ENCODE data around the gene KLHL40.
"Not testable (repeated sequence)": the region's sequence is repeated elsewhere in the genome, so short reads cannot be mapped to it uniquely, and the experiment has no call there.

The KLHL40 gene

DNA sequence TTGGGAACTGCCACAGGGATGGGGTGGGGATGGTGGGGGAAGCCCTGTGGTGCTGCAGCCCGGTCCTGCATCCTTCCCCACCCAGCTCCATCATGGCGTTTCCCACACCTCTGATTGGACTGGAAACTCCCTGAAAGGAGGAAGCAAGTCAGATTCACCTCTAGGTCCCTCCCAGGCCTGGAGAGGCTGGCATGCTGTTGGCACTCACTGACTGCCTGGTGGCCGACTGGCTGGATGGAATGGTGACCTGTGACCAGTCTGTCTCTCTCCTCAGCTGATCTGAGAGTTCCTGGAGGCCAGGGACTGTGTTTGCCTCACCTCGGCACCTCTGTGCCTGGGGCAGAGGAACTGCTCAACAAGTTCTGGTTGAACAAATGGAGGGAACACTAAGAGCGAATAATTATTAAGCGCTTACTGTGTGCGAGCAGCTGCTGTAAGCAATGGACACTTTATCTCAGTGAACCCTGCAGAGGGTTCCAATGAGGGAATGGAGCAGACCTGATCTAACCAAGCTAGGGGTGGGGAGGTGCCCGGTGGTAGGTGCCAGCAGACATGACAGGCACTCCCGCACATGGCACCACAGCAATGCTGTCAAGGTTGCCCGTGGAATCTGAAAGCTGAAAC is 20.7 kb downstream of the KLHL40 start:
- no peak for DNase-seq

DNA sequence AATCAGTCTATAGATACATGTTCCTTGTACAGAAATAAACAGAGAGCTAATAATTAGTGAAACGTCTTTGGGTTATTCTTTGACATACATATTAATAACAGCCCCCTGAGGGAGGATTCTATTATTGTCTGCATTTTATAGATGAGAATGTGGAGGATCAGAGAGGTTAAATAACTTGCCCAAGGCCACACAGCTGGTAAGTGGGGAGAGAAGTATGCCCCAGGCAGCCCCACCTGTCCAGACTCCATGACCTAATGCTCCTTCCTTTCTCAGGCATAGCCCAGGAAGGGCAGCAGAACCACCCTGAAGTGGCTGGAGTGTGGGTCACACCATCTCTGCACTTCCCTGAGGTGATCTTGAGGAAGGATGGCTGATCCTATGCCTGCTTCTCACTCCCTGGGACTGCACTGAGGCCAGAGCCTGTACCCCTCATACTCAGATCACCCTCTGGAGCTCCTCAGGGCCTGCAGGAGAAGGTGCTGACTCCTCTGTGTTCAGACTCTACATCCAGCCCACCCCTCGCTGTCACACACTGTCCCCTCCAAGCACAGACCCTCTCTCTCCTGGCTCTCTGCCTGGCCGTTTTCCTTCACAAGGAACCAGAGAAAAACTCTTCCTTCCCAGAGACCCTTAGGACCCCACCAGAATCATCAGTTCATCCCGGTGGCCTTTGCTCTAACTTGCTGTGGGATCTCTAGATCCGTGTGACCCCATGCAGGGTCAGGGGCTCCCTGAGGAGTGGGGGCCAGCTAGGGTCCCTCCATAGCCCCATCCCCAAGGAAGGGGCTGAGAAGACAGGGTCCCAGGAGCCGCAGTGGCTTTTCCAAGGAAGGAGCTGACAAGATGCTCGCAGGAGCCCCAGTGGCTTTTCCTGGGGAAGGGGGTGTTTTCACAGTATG is 21.6 kb downstream of the KLHL40 start:
- no peak for DNase-seq

DNA sequence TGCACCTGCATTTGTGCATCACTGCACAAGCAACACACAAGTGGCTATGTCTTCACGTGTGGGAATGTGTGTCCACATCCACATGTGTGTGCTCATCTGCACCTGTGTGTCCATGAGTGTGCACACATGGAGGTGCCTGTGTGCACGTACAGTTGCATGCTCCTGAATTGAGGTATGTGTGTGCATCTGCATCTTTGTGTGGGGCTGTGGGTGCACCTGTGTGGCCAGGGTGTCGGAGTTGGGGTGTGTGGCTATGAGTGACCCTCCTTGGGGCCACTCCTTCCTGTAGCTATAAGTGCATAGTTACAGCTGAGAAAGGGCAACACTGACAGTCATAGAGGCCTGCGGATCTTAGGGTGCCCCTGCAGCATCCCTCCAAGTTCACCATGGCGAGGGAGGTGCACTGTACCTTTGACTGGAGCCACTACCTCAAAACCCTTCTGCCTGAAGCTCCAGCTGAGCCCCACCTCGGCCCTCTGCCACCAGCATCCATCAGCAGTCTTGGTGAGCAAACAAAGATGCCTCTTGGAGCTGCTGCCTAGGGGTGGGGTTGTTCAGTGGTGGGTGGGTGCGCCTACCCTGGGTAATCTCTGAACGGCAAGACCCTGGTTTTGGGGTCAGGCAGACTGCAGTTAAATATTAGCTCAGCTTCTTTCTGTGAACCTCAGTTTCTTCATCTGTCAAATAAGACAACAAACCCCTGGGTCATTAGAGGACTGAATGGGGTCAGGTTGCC is 22.5 kb downstream of the KLHL40 start:
- DNase-seq: no peak

DNA sequence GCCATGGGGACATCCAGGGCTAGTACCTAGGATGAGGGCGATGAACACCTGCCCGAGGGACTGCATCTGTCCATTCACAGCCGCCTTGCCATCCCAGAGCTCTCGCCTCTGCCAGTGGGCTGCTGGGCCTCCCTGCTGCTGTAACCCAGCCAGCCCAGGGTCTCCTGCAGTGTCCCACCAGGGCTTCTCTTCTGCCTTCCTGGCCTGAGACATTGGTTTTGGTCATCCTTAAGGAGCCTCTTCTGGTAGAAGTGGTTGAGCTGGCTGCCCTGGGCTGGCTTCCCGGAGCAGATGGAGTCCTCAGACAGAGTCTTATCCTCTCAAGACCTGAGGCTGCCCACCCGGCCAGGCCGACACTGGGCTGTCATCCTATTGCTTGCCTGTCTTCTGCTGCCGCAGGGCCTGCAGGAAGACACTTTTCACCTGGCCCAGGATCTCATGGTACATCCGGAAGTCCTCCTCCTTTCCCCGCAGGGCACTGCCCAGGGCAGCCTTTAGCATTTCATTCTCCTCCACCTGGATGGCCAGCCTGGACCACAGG is 23.3 kb downstream of the KLHL40 start:
- no peak for DNase-seq

DNA sequence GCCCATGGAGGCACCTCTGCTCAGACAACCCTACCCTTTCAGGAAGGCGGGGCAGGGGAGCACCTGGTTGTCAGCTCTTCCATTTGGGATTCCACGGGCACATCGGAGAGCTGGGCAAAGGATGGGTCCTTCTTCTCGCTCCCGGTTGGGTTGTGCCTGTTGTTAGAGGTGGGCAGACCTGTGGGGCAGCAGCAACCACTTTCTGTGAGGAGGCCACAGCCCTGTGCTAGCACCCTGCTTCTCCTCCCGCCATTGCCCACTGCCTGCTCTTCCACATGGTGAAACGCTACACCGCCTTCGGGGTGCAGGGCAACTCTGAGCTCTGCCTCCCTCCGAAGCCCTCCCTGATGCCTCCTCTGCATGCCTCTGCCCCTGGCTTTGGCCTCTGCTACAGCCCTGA is 24.3 kb downstream of the KLHL40 start:
- DNase-seq: no peak

DNA sequence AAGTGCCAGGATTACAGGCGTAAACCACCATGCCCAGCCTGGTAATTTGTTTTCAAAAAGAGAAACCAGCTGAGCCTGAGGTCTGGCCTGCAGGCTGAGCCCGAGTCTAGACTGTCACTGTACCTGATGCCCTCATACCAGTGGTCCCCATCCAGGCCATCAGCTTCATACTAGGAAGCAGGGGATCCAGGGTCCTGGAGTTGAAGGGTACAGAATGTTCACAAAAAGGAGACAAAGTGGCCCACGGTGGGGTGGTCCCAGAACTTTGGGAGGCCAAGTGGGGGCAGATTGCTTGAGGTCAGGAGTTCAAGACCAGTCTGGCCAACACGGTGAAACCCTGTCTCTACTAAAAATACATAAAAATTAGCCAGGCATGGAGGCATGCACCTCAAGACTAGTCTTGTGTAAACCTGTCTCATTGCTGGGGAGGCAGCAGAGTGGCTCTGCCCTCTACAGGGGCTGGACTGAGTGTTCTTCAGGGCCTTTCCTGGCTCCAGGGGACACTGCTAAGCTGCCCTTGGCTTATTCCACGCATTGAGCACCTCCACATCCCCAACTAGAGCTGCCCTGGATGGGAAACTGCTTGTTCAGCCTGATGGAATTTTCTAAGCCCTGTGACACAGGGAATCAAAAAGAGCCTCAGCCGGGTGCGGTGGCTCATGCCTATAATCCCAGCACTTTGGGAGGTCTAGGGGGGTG is 25.1 kb downstream of the KLHL40 start:
- DNase-seq: no peak

DNA sequence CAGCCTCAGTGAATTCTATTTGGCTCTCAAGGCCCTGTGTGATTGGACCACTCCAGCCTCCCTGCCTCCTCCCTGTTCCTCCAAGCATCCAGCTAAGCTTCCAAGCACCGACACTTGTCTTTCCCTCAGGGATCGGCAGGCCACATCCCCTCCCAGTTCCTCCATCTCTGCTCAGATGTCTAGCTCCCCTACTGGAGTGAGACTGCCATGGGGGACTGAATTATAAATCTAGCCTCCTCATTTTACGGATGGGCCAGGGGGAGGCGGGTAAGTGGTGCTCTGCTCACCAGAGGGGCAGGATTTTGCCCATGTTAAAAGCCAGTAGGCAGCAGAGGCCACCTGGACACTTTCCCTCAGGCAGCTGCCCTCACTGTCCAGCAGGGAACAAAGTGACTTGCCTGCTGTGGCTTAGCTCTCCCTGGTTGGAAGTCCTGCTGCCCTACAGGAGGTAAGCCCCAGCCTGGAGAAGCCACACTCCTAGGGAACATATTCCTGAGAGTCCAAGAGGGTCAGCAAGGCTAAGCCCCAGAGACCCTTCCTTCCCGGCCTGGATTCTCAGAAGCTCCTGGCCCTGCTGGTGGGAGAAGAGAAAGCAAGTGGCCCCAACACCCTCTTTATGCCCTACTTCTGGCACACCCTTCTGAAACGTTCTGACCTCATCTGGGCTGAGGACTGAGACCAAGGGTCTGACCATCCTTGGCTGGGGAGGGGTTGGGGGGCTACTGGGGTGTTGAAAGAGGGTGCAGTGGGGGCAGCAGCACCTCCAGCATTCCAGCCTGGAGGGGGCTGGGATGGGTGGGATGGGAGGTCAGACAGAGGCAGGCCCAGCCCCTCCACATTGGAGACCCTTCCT is 26.4 kb downstream of the KLHL40 start:
- no peak for DNase-seq

DNA sequence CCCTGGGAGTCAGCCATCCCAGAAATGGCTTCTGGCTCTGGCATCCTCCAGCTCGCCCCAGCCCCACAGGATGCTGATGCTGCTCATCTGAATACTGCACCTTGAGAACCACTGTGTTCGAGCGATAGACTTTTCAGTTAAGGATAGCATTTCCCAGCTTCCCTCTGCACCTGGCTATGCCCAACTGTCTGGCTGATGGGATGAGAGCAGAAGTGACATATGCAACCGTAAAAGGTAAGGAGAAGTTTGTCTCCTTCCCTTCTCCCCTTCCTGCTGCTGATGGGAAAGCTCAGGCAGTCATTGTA is 27.0 kb downstream of the KLHL40 start:
- DNase-seq: no peak

DNA sequence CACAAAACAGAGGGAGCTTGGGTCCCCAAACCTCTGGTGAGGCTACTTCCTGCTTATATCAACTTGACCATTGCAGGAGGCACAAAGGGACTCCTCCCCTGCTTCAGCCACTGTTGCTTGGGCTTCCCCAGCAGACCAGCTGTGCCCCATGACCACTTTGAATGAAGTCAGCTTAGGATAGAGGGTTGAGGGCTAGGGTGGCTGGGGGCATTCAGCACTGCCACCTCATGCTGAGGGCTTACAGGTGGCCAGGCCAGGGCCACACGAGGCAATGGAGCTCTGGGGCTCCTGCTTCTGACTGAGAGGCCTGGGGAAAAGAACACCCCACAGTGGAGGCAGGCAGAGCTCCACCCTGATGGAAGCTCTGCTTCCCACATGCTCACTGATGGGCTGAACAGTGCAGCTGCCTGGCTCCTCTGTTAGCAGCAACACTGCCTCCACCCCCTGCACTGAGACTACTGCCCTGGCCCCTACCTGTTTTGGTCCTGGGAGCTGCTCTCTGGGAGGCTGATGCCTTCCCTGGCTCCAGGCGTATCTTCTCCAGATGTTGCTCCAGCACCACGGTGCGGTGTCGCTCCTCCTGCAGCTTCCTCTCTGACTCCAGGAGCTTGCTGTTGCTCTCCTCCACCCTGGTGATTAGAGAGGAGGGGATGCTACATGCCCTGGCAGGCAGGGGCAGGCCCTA is 27.5 kb downstream of the KLHL40 start:
- DNase-seq: no peak

DNA sequence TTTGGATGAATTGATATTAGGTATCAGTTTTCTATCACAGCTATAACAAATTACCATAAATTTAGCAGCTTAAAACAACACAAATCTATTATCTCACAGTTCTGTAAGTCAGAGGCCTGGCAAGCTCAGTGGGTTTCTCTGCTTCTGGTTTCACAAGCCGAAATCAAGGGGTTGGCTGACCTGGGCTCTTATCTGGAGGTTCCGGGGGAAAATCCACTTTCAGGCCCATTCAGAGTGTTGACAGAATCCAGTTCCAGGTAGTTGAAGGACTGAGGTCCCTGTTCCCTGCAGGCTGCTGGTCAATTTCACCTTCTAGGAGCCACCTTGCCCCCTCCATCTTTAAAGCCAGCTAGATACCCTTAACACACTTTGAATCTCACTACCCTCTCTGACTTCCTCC is 28.4 kb downstream of the KLHL40 start:
- DNase-seq: no peak

DNA sequence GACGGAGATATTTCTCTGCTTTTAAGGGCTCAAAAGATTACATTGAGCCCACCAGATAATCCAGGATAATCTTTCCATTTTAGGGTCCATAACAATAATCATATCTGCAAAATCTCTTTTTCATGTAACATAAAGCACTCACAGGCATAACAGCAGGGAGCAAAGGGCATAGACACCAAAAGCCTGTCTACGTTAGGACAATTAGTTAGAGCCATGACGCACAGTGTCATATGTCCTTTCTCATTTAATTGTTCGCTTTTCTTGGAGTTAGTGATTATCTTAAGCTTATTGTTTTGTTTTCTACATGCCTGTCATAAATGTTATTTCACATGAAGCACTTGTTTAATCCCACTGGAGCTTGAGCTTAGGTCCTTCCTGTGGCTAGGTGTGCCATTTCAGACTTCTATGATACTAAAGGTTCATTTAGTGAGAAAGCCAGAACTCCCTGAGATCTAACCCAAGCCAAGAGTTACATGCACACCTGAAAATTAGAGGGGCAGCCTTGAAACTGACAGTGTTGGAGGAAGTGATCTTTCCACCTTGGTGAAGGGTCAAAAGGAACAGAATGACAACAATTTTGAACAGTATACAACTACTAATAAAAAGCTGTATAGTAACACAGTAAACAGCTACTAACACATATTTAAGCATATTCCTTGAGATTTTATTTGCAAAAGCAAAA is 29.0 kb downstream of the KLHL40 start:
- DNase-seq: no peak

DNA sequence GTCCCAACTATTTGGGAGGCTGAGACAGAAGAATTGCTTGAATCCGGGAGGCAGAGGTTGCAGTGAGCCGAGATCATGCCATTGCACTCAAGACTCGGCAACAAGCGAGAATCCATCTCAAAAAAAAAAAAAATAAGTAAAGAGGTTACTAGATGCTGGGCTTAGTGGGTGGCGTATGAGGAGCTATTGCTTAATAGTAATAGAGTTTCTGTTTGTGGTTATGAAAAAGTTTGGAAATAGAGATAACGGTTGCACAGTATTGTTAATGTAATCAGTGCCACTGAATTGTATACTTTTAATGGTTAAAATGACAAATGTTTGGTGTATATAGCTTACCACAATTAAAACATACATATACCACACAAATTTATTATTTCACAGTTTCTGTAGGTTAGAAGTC is 32.0 kb downstream of the KLHL40 start:
- DNase-seq: no peak

DNA sequence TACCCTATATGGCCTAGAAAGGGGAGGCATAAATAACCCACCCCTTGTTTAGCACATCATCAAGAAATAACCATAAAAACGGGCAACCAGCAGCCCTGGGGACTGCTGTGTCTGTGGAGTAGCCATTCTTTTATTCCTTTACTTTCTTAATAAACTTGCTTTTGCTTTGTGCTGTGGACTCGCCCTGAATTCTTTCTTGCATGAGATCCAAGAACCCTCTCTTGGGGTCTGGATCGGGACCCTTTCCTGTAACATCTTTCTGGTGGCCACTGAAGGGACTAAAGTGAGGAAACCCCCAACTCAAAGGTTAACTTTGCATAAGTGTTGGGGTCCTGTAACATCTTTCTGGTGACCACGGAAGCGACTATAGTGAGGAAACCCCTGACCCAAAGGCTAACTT is 33.0 kb downstream of the KLHL40 start:
- no peak for DNase-seq

DNA sequence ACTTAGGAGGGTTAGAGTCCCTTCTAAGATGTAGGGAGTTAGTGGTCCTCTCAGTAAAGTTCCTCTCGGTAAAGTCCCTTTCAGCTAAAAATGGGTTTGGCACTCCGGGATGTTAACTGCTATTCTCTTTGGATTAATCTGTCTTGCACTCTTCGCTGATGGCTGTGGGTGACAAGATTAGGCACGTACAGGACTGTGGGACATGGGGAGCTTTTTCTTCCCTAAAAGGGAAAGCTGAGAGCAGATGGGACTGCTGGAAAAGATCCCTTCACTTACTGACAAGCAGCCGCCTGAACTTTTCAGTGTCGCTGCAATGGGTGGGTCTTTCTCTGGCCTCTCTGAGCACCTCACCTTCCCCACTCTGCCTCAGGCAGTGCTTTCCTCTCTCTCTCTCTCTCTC is 33.7 kb downstream of the KLHL40 start:
- no peak for DNase-seq

DNA sequence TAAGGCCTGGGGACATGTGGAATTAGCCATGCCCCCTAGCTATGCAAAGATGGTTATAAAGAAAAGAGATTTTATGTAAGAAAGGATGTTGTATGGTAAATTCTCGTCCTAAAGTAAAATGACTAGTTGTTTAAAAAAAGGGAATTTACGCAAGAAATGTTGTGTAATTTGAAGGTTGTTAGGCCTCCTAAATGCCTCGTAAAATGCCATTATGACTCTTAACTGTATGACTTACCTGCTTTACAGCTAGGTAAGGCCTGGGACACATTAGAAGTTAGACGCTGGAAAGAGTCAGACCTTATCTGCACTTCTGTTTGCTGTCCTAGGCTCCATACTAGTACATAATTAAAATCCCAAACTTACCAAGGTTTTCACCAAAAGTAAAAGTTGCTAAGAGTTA is 34.8 kb downstream of the KLHL40 start:
- DNase-seq: no peak

DNA sequence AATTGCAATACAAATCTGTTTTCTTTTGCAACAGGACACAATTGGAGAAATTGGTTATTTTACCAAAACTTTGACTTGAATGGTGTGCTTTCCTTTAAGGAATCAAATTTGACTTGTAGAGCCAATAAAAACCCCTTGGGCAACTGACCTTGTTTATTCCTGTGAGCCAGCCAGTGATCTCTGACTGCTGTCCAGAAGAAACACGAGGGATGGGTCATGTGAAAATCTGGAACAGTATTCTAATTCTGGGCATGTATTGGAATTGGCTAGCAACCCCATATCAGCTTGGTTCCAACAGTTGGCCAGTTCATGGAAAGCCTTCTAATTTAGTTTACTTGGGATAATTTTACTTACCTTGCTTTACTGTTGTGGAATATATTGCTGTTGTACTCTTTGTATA is 36.4 kb downstream of the KLHL40 start:
- no peak for DNase-seq

DNA sequence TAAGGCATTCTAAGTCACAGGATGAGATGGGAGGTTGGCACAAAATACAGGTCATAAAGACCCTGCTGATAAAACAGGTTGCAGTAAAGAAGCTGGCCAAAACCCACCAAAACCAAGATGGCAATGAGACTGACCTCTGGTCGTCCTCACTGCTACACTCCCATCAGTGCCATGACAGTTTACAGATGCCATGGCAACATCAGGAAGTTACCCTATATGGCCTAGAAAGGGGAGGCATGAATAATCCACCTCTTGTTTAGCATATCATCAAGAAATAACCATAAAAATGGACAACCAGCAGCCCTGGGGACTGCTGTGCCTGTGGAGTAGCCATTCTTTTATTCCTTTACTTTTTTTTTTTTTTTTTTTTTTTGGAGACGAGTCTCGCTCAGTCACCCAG is 37.1 kb downstream of the KLHL40 start:
- DNase-seq: not testable (repeated sequence)

DNA sequence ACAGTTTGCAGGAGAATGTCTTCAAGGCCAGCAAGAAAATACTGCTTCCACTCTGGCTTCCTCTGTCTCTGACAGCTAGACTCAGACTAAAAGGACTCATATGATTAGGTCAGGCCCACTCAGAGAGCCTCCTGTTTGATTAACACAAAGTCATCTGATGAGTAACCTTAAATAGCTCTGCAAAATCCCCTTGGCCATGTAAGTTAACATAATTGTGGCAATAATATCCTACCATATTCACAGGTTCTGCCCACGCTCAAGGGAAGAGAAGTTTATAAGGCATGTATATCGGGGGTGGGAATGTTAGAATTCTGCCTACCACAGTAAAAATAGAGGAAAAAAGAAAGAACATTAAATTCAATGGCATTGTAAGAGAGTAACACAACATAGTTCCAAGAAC is 37.9 kb downstream of the KLHL40 start:
- DNase-seq: no peak

DNA sequence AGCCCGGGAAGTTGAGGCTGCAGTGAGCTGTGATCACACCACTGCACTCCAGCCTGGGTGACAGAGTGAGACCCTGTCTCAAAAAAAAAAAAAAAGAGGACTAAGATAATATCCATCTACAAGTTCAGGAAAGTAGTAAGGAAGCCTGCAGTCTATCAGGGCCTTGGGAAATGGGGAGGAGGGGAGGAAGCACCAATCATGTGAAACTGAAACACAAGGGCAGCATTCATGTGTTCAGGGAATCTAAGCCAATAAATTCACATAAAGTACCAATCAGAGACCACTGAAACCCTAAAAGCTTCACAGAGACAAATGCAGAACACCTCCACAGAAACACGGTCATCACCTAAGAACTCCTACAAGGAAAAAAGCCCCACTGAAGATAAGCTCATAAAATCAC is 40.1 kb downstream of the KLHL40 start:
- DNase-seq: no peak

DNA sequence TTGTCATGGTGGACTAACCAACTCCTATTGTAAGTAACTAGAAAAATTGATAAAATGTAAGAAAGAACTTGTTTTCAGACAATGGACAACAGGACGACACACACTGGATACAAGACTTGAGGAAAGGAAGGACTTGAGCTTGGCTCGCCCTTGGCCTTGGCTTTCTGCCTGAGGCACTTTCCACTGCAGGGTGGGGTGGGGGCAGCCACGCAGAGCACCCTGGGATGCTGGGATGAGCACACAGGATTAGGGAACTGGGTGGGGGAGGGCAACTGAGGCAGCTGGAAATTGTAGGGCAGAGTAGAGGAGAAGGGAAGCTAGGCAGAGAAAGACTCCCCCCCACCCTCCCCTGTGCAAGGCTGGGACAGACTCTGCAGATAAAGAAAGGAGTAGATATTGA is 42.7 kb downstream of the KLHL40 start:
- no peak for DNase-seq
